Iris pigment epithelial cell (primary cell): ENCODE measurements around the gene NRAP.
A peak's percentile ranks its signal among the peaks of the same experiment; 100 is the strongest.

ENCODE experiments used
- DNase-seq: peaks from one replicate; pipeline ENCODE4 v3.0.0-alpha.2; 2011; ENCODE audit warnings: low read depth

Gene NRAP

DNA sequence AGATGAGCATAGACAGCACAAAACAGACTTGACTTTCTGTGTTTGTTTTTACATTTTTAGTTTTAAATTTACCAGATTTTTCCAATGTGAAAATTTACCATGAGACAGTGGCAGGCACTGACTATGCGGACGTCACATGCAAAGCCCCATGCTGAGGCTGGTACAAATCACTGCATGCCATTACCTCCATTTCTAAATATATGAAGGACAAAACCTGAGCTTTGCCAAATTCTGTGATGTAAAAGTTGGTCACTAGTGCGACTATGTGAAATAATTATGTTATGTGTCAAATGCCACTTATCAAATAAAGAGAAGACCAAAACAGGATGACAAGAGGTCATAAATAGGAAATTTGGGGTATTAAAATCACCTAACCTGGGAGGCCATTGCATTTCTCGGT lies 22.1 kb downstream of the NRAP start:
- no peak for DNase-seq

DNA sequence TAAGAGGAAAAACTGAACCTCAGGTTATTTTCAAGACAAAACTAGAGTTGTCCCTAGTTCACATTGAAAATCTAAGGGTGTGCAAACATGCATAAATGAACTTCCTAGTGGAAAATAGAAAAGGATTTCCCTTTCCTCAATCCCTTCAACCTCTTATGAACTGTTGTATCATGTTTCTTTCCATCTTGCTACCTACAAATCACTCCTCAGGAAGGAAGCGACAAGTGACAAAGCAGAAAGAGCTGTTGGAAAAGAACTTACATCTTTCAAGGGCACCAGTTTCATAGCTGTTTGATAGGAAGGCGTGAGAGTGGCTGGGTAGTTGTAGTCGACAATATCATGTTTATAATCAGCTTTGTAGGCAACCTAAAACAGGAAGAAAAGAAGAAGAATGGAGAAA lies 23.9 kb downstream of the NRAP start:
- no peak for DNase-seq

DNA sequence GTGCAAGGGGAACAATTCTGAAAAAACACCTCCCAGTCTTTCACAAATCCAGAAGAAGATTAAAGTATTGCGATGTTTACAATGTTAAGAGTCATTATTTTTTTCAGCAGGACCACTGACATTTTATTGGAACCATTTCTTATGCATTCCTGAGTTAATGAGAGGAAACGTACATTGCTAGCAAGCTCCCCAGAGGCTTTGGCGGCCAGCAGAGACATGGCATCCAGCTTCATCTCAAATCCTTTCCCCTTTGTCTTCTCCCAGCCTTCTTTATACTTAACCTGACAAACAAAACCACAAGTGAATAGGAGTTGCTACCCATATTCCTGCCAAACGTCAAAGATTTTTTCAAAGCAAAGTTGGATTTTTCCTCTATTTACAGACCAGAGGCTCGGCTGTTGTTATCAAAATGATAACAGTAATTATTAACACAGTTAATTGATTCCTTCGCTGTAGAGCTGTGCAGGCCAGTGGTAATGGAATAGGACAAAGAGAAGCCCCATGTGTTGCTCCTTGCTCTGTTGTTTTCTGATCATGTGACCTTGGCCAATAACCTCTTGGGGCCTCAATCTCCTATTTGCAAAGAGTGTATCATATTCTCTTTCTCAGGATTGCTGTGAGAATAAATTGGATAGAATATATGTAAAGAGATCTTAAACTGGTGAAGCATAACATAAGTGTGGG lies 32.0 kb downstream of the NRAP start:
- DNase-seq, result no peak

DNA sequence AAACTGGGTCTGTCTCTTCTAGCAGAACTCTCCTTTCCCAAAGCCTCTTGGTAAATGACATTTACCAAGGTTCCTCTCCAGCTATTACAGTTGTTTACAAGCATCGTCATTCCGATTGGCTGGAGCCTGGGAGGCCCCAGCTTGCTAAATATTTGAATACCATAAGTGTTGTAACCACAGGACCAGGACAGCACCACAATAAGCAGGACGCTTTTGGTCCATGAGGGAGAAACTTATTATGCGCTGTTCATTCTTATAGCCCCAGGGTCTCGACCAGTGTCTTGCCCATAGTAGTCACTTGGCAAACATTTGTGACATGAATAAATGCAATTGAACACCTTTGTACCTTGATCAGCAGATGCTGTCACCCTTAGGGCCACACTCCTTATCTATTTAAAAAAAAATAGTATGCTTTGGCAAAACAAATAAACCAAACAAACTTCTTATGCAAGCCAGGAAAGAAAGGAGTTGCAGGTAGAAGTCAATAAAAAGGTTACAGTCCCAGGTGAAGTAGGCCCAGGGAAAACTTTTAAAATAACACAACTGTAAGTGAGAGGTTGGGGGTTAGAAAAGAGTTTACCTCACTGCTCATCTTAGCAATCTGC lies 32.8 kb downstream of the NRAP start:
- DNase-seq, result no peak

DNA sequence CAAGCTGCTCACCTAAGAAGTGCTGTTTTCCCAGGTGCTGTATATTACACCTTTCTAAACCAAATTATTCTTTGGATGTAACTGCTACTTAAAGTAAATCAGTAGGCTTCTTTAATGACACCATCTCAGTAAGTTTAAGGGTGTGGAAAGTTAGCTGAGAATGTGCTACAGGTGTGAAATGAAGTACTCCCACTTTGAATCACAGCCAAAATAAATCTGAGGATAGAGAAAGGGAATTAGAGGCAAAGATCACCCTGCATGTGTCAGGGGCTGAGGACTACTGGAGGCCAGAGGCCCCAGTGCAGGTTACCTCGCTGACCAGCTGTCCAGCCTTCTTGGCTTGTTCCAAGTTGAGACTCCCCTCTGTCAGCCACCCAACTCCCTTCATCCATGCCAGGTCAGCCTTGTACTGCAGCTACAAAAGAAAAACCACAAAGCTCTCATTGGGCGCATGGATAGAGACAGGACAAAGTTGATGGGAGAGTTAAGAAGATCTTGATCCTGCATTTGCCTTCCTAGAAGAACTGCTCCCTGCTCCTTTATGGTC lies 35.2 kb downstream of the NRAP start:
- DNase-seq, result no peak

DNA sequence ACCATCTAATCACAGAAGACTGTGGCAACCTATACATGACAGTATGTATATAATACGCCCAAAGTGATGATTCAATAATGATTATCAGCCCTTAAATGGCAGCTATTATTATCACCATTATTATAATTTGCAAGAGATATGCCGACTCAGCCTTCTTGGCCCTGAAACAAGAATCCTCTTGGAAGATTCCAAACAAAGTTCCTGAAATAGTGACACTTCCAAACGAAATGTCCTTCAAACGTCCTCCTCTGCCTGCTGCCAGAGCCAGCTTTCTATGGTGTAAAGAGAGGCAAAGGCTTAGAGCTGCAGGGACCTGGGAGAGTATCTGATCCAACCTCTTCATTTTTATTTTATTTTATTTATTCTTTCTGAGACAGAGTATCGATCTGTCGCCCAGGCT lies 36.0 kb downstream of the NRAP start:
- no peak for DNase-seq

DNA sequence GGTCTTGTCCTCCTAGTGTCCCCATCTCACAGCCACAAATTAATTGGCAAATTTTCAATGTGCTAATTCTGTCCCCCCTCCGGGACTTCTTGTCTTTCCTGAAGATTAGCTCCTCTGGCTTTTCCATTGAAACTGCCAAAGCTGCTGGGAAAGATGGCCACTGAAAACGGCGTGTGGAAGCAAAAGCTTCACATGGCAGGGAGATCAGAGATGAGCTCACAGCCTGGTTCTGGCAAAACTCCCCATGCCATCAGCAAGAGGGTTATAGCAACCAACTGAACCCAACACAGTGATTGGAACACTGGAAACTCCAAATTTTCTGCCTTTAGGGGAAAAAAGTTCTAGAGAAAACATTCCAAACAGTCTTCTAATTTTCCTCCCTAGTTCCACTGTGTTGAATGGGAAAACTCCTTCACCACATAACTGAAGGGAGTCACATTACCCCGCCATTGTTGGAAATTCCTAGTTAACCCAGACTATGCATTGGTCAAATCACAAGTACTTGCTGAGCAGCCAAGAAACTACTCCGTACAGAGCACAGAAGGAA lies 37.0 kb downstream of the NRAP start:
- no peak for DNase-seq

DNA sequence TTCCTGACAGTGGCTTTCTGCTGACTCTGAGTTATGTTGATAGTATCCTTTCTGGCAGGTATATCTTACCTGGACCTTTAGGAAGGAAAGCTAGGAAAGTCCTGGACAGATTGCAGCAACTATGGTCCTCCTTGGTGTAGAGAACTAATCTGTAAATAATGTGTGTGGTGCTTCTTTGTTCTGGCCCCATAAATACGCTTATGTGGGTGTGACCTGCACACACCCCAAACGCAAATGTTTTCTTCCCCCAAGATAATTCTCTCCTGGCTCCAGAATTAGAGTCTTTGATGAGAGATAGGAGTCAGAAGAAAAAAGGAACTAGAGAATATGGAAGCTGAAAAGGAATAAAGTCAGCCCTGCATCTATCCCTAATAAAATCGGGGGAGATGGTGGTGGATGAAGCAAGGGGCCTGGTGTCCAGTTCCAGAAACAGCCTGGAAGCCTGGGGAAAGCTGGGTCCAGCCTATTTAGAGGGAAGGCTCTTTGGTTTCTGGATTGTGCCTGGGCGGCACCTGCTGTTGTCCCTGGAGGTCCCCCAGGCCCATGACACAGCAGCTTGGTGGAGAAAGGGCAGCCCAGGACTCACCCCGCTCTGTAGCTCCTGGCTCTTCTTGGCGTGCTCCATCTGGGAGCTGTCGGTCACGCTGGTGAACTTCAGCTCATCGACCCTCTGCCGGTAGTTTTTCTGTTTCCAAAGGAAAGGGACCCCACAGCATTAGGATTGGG lies 38.2 kb downstream of the NRAP start:
- DNase-seq, result no peak

DNA sequence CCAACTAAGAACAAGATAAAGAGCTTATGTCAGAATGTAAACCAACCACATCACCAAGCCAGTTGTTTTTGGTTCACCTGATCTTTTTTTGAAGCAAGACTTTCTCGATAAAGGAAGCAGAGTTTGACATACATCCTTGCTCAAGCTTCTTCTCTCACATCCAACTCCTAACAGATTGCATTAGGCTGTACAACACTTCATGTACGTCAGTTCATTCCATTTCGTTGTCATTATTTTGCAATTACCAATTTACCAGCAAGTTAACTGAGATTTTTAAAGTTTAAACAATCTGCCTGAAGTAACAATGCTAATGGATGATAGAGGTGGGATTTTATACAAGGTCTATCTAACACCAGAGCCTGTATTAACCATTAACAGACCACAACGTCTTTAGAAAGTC lies 41.0 kb downstream of the NRAP start:
- no peak for DNase-seq

DNA sequence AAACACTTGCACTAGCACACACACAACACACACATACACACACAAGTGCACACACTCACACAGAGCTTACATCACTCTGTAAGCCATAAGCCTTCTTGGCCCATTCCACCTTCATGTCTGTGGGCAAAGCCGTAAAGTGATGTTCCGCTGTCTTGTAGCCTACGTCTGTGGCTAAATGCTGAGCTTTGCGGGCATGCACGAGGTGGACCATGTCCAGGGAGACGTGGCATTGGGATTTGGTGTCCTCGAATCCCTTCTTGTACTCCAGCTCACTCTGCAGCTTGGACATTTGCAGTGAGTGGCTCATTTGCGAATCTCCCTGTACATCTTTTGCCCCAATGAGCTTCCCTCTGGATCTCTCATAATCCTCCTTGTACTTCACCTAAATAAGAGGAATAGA lies 42.0 kb downstream of the NRAP start:
- DNase-seq, result no peak

DNA sequence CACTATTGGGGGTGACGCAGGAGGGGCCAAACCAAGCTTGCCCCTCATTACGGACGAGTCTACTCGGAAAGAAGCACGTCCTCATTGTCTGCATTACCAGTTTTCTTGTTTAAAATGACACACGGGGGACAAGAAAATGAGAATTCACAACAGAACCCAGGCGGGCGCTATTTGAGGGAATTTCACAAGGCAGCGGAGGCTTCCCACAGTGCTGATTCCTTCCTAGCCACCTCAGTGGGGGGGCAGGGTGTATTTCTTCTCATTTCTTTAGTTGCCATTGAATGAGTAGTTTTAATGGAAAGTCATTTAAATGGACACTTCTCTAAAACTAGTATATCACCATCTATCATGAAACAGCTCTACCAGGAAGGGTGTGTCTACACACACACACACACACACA lies 42.9 kb downstream of the NRAP start:
- no peak for DNase-seq

DNA sequence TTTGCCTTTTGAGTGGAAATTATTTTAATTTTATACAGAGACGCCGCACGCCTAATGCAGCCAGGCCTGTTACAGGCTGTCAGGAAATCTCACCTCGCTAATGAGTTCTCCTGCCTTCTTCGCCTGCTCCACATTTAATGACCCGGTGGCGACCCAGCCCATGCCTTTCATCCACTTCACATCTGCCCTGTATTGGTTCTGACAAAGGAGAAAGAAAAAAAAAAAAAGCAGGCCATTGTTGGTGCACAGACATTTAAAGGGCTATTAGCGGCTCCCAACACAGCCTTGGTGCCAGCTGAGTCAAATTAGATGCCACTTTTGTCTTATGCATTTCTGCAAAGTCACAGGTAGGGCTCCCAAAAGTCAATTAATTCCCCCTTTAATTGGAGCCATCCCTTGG lies 43.3 kb downstream of the NRAP start:
- no peak for DNase-seq

DNA sequence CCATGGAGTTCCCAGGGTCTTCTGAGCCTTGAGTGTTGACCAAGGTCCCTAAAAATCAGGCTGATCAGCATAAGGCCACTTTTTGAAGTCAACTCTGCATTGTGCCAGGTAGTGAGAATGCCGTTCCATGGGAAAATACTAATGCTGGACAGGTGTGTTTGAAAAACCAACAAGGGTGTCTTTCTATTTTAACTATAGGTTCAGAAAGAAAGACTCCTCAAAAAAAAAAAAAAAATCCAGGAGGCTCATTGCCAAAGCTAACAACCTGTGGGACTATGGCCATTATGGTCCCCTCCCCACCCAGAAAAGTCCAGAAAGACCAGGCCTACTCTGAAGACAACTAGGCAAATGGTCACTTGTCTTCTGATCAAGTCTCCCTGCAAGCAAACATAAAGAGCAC lies 44.4 kb downstream of the NRAP start:
- no peak for DNase-seq

DNA sequence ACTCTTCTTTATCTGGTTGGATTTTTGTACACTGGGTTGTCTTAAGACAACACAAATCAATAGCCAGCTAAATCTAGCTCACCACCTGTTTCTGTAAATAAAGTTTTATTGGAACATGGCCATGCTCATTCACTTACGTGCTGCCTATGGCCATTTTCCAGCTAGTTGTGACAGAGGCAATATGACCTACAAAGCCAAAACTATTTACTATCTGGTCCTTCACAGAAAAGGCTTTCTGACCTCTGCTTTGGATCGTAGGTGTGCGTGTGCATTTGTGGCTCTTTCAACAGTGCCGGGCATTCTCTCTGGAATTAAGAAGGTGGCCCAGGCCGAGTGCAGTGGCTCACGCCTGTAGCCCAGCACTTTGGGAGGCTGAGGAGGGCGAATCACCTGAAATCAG lies 45.5 kb downstream of the NRAP start:
- no peak for DNase-seq

DNA sequence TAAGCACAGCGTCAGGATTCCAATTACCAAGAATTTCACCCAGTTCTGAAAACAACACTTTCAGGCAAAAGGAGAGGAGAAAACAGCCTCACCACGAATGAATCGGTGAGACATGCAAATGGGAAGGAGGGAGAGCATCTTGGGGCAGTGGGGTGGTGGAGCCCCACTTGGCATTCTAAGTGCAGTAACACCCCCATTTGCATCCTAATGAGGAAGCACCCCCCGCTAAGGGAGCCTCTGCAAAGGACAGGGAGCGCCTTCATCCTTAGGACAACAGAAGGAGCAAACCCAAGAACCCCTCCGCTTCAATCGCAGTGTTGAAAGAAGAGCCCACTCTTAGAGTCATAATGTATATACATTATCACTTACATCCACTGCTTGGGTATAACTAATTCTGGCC lies 46.8 kb downstream of the NRAP start:
- no peak for DNase-seq

DNA sequence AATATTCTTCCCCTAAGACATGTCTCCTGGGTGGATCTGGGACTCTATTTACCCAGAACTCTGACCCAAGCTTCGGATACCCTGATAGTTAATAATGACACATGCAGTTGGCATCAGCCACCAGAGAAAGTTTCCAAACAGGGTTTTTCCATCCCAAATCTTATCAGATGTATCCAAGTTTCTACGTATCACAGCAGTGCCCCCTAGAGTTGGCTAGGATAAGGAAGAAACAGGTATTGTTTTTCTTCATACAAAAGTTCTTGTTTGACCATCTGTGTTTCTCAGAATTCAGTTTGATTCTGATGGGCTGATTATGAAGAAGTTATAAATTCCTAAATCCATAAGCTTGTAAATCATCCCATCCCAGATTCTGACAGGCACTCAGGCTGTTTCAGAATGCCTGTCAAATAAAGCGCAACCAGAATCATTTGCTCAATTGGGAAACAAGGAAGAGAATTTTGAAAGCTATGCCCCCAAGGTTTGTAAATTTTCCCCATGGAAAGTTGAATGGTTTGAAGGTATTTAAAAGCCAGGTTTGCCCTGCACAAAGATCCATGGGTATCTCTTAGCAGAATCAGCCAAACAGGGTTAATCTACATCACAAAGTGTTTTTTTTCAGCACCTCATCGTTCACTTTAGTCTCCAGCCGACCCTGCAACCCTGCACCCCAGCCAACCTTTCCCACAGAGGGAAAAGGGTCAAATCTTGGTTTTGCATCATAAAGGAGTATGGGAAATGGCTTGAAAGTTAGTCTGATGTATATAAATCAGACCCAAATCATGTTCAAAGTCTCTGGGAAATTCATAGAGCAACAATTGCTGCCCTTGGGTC lies 47.4 kb downstream of the NRAP start:
- DNase-seq, result peak; percentile 7

DNA sequence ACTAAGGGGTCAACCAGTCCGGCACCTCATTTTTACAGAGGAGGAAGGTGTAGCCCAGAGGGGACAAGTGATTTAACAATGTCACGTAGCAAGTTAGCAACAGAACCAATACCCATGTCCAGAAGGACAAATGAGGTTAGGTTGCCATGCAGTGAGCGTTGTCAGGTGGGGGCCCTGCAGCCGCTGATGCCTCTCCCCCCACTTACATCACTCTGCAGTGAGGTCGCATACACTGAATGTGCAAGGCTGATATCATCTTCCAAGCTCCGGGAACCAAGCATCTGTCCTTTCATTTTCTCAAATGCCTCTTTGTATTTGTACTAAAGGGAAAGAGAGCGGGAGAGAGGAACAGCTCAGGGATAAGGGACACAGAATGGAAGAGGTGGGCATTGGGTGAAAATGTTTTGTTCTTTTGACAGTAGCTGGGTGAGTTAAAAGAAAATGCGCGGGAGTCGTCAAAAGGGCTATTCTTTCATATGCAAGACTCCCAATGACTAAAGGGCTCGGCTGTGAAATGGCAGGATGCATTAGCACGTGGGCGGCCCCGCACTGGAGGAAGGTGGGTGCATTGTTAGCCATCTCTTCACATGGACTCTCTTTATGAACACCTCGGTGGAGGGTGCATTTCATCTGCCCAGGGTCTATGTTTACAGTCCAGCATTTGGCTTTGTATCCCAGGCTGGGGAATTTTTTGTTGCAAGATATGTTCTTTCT lies 49.7 kb downstream of the NRAP start:
- DNase-seq, result peak; percentile 1

DNA sequence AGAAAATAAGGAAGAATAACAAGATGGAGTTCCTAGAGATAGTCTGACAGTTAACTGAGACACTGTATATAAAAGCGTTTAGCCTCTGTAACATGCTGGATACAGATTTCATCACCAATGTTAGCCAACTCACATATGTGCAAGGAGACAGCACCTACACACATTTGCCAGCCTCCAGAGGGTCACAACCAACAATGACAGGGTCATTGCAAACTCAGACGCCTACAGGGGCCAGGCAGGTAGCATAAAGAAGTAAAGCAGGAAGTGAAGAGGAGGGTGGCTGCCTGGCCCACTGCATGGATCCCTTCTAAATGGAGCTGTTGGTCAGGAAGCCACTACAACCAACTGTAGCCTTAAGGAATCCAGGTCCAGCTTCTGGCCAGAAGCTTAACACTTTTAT lies 50.4 kb downstream of the NRAP start:
- no peak for DNase-seq

DNA sequence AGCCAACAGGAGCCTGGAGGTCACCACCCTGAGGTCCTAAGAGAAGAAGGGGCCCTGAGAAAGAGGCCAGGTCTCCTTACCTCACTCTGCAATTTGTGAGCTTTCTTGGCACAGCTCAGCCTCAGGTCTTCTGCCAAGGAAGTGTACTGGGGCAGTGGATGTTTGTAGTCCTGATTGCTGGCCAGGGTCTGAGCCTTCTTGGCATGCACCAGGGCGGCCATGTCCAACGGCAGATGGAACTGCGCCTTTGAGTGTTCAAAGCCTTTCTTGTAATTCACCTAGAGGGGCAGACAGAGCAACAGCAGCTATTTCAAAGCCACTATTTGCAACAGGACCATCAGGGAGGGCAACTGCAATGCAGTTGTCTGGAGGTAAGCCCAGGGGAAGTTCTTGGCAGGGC lies 51.7 kb downstream of the NRAP start:
- DNase-seq, result no peak

DNA sequence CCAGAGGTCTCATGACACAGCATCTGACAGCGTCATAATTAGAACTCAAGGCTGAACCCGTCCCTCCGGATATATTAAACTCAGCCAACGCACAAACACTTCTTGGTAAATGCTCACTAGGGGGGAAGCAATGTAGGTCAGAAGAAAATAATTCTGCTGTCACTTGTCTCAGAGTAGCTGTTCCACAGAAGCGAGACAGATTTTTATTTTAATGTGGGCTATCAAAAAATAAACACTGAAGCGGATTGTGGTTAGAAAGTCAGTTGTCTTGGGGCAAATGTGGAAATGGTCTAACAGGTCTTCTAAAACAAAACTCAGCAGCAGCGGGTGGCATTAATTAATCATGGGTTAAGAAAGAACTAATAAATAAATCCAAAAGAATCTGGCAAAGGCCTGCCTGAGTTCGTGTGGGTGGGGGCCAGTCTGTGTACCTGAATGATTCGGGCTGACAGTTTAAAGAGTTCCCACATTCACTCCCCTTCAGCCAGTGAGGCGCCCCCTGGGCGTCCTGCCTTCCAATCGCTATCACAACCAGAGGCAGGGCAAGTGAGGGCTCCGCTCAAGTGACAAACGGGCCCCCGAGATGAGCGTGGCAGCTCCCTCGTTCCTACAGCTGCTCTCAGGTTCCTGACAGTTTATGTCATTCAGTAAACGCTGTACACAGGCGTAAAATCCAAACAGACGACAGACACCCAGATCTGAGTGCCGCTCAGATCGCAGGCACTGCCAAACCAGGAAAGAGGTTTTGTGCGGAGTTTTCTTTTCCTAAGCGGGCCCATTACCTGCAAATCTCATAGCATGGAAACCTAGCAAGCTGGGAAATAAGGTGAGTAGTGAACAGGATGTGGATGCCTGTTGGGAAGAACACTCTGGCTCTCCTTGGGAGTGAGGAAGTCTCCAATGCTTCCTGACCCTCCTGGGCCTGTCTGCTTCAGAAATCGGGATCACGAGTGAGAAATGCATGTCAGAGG lies 52.9 kb downstream of the NRAP start:
- no peak for DNase-seq
